ENCODE data around the gene FOSL1. TPM values are rescaled to one million over a fixed set of nuclear protein-coding genes. Genes with fewer than 3 reads are reported as not detected.

Gene FOSL1
- total RNA-seq, 2 donors from 2014 or later = 7.4 to 9.5 TPM

DNA sequence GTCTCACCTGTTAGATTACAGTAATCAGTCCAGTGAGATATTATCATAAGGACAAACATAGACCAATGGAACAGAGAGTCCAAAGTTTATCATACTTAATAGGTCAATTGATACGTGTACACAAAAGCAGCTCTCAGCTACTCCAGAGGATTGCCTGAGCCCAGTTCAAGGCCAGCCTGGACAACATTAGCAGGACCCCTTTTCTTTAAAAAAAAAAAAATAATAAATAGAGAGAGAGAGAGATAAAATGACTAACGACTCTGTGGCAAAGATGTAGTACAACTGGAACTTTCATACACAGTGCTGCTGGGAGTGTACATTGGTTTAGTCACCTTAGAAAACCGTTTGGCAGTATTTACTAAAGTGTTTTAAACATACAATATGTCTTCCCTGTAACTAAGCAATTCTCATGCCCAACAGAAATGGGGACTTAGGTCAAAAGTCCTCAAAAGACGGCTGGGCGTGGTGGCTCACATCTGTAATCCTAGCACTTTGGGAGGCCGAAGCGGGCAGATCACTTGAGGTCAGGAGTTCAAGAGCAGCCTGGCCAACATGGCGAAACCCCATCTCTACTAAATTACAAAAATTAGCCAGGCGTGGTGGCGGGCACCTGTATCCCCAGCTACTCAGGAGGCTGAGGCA lies 55.8 kb downstream of the FOSL1 start:
- ATAC-seq (no peak), DNase-seq (ENCODE audit: low spot score in 2 of 2) (no peak)
- H3K9me3 Mint-ChIP-seq = no peaks in the 10 kb centered on the region
- no peak overlapping the region for H3K27ac Mint-ChIP-seq
- H3K36me3 Mint-ChIP-seq = no peaks in the 10 kb centered on the region

DNA sequence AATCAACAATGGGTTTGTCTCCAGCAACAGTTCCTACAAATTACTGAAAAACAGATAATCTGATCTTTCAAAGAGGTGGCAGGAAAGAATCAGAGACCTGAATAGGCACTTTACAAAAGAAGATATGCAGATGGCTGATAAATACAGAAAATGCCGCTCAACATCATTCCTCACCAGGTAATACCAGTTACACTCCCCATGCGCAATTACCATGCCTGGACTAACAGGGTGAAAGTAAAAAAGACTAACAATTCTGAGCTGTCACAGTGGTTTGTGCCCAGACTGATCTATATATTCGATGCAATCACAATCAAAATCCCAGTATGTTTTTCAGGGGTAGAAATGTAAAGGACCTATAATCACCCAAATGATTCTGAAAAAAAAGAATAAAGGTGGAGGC lies 56.4 kb downstream of the FOSL1 start:
- no peak for ATAC-seq
- Mint-ChIP-seq H3K9me3 (no peaks in the 10 kb centered on the region), H3K27ac (no peak overlapping the region), H3K36me3 (no peaks in the 10 kb centered on the region)
- no peak for DNase-seq (ENCODE audit: low spot score in 2 of 2)

DNA sequence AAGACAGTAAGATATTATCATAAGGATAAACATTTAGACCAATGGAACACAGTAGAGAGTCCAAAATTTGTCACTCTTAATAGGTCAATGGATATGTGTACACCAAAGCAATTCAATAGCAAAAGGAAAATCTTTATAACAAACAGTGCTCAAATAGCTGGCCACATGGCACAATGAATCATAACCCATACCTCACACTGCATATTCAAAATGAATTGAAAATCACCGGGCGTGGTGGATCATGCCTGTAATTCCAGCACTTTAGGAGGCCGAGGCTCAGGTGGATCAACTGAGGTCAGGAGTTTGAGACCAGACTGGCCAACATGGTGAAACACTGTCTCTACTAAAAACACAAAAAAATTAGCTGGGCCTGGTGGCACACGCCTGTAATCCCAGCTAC lies 58.0 kb downstream of the FOSL1 start:
- DNase-seq (ENCODE audit: low spot score in 2 of 2) (no peak), ATAC-seq (no peak)
- Mint-ChIP-seq H3K36me3 (no peaks in the 10 kb centered on the region), H3K27ac (no peak overlapping the region), H3K9me3 (no peaks in the 10 kb centered on the region)

Other genes with a start within 250 kb of the FOSL1 start
- 10 to 100 TPM; 81.7 to 97.8 TPM for gene RELA, start 237.5 kb downstream of the FOSL1 start, total RNA-seq
- 100 to 1,000 TPM in 1 of 2 donors, 10 to 100 TPM in 1; 61.4 to 106 TPM for gene KAT5, start 188.1 kb downstream of the FOSL1 start, total RNA-seq
- 10 to 100 TPM; 40.9 to 93.0 TPM for gene RNASEH2C, start 179.6 kb downstream of the FOSL1 start, total RNA-seq
- gene AP5B1, start 119.4 kb downstream of the FOSL1 start, total RNA-seq = 10 to 100 TPM; 10.6 to 25.9 TPM
- 1 to 10 TPM in 1 of 2 donors, not detected in 1; 1.6 TPM for gene OVOL1, start 113.3 kb downstream of the FOSL1 start, total RNA-seq
- 1 to 10 TPM; 3.8 to 5.0 TPM for gene SNX32, start 66.4 kb downstream of the FOSL1 start, total RNA-seq
- gene CFL1, start 42.2 kb downstream of the FOSL1 start, total RNA-seq = 1,000 to 10,000 TPM in 1 of 2 donors, 100 to 1,000 TPM in 1; 855 to 1,265 TPM
- gene MUS81, start 40.0 kb downstream of the FOSL1 start, total RNA-seq = 10 to 100 TPM; 63.9 to 64.0 TPM
- 10 to 100 TPM; 15.2 to 41.8 TPM for gene EFEMP2, start 27.6 kb downstream of the FOSL1 start, total RNA-seq
- 10 to 100 TPM in 1 of 2 donors, 1 to 10 TPM in 1; 2.2 to 16.8 TPM for gene CTSW, start 20.6 kb downstream of the FOSL1 start, total RNA-seq
- gene FIBP, start 11.9 kb downstream of the FOSL1 start, total RNA-seq = 100 to 1,000 TPM in 1 of 2 donors, 10 to 100 TPM in 1; 69.4 to 101 TPM
- gene CCDC85B, start 9.7 kb downstream of the FOSL1 start, total RNA-seq = 10 to 100 TPM; 29.4 to 37.2 TPM
- 10 to 100 TPM; 17.6 to 28.6 TPM for gene C11orf68, start 18.7 kb upstream of the FOSL1 start, total RNA-seq
- gene DRAP1, start 19.0 kb upstream of the FOSL1 start, total RNA-seq = 100 to 1,000 TPM; 110 to 167 TPM
- gene TSGA10IP, start 45.1 kb upstream of the FOSL1 start, total RNA-seq = not detected
- gene SART1, start 61.3 kb upstream of the FOSL1 start, total RNA-seq = 10 to 100 TPM; 53.1 to 60.2 TPM
- 10 to 100 TPM; 47.5 to 86.8 TPM for gene EIF1AD, start 101.8 kb upstream of the FOSL1 start, total RNA-seq
- gene BANF1, start 102.1 kb upstream of the FOSL1 start, total RNA-seq = 100 to 1,000 TPM; 242 to 310 TPM
- under 1 TPM in 1 of 2 donors, not detected in 1; 0.43 TPM for gene CST6, start 111.6 kb upstream of the FOSL1 start, total RNA-seq
- gene CATSPER1, start 126.1 kb upstream of the FOSL1 start, total RNA-seq = under 1 TPM in 1 of 2 donors, not detected in 1; 0.80 TPM
- 1 to 10 TPM in 1 of 2 donors, under 1 TPM in 1; 0.14 to 1.1 TPM for gene GAL3ST3, start 148.8 kb upstream of the FOSL1 start, total RNA-seq
- gene SF3B2, start 152.0 kb upstream of the FOSL1 start, total RNA-seq = 100 to 1,000 TPM; 236 to 246 TPM
- 100 to 1,000 TPM; 124 TPM for gene PACS1, start 169.9 kb upstream of the FOSL1 start, total RNA-seq